Adipose tissue (tissue), 3 donors: Measurements from ENCODE around the gene NEK7. TPM values are rescaled to one million over a fixed set of nuclear protein-coding genes. Genes with fewer than 3 reads are reported as not detected.
"Not testable (repeated sequence)": the region's sequence is repeated elsewhere in the genome, so short reads cannot be mapped to it uniquely, and the experiment has no call there.

ENCODE experiments used
- H3K27ac ChIP-seq: one replicate; pipeline ENCODE4 v1.5.1; 2013; ENCODE audit warnings: low read depth, low read length
- WGBS, 3 donors: extraction: QIAGEN DNeasy Blood & Tissue Kit; methylation state at CpG; one replicate each; pipeline ENCODE4 v1.1.7; 2013; 5-methylcytosine and 5-hydroxymethylcytosine counted together
- polyA plus RNA-seq, 3 donors: library from polyadenylated mRNA; stranded (reverse); fragments of 200-250 nt; gene quantifications; one replicate each; pipeline ENCODE4 v1.2.3, GENCODE V29; 2013
- donor health status: healthy with polysubstance abuse.
- donor health status: Bipolar disorder and iron deficiency.
- donor health status: healthy.

Gene NEK7
- 10 to 100 TPM in 2 of 3 donors, 1 to 10 TPM in 1; 7.6 to 59.0 (median 22.9) TPM for polyA plus RNA-seq

- peak within 1 kb of the TSS; percentile 61 for H3K27ac ChIP-seq
- 0% methylated on average over 48 to 63 of the region's 63 CpGs for WGBS, 3 donors
Measured at GRCh38 chr1:198156745-198157240, at the start of gene NEK7. NEK7 (plus strand) TSS chr1:198156998; CDS start chr1:198232581, 75,583 bp downstream.

GRCh38 chr1:198107091-198107501 is 49.7 kb upstream of the NEK7 start:
- 91 to 97% (median 95%) methylated on average over 2 of the region's 2 CpGs for WGBS, 3 donors

DNA sequence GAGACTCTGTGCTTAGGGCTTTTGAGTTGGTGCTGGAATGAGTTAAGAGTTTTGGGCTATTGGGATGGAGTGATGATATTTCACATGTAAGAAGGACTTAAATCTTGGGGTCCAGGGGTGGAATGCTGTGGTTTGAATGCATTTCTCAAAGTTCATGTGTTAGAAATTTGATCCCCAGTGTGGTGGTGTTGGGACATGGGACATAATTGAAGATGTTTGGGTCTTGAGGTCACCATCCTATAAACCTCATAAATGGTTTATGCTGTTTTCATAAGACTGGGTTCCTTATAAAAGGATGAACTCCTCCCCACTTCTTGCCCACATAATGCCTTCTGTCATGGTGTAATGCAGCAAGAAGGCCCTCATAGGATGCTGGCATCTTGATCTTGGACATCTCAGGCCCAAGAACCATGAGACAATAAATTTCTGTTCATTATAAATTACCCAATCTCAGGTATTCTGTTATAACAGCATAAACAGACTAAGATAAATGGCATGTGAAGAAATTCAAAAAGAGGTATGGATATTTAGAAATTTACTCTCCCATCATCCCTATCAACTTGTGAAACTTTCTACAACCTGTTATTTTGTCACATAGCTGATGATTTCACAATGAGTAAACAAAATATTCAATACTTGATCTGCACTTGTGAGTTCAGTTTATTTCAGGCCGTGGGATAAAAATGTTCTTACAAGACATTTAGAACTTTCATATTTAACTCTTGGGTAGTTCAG is 48.0 kb upstream of the NEK7 start:
- H3K27ac ChIP-seq: no peak overlapping the region
- 43 to 83% (median 83%) methylated on average over 1 of the region's 1 CpG for WGBS, 3 donors

More at GRCh38 chr1:198107091-198107501, 49.7 kb upstream of the NEK7 start:
- no peak overlapping the region for H3K27ac ChIP-seq

GRCh38 chr1:198109371-198109715 is 47.5 kb upstream of the NEK7 start:
- no peak overlapping the region for H3K27ac ChIP-seq

DNA sequence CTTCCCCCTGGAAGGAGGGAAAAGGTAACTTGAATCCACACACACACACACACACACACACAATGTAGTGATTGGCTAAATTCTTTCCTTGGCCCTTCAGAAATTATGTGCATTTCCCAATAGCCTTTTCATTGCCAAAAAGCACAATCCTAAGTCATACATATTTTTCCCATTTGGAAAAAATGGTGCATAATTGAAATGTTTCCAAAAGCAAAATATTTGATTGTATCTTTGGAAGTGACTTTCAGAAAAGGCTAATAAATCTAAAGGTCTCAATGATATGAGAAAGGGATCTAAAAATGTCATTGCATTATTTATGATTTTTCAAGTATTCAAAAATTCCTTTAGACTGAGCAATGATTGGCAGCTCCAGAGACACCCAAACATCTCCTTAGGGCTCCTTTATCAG is 43.5 kb upstream of the NEK7 start:
- H3K27ac ChIP-seq: no peak overlapping the region

DNA sequence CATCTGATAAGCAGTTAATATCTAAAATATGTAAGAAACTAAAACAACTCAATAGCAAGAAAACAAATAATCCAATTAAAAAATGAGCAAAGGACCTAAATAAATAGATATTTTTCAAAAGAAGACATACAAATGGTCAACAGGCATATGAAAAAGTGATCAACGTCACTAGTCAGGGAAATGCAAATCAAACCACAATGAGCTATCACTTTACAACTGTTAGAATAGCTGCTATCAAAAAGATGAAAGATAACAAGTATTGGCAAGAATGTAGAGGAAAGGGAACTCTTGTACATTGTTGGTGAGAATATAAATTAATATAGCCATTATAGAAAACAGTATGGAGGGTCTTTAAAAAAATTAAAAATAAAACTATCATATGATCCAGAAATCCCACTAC is 40.7 kb upstream of the NEK7 start:
- WGBS, 3 donors: 53 to 60% (median 57%) methylated on average over 1 of the region's 1 CpG
- no peak overlapping the region for H3K27ac ChIP-seq

DNA sequence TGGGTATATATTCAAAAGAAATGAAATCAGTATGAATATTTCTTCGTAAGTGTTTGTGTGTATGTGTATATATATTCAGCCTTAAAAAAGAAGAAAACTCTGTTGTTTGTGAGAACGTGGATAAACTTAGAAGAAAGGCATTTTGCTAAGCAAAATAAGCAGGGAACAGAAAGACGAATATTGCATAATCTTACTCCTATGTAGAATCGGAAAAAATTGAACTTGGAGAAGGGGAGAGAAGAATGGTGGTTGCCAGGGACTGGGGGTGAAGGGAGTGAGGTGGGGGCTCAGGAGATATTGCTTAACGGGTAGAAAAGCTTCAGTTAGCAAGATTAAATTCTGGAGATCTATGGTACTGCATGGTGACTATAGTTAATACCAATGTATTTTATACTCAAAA is 40.3 kb upstream of the NEK7 start:
- no peak overlapping the region for H3K27ac ChIP-seq
- WGBS, 3 donors: 78 to 87% (median 85%) methylated on average over 5 of the region's 5 CpGs

DNA sequence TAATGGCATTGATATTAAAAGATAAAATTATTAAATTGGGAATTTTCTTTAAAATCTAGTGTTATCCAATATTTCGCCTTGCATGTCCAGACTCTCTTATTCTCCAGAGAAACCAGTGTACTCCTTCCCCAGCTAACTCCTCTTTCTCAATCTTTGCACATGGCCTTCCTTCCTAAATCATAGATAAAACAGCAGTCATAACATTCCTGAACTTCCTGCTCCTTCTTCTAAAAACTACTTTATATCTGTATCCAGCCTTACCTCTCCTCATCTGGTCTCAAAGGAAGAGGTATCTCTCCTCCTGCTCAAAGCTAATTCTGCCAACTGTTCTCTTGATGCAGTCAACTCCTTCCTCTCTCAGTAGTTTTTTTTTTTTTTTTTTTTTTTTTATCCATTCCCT is 39.5 kb upstream of the NEK7 start:
- 74 to 78% (median 76%) methylated on average over 1 of the region's 1 CpG for WGBS, 3 donors
- no peak overlapping the region for H3K27ac ChIP-seq

GRCh38 chr1:198118134-198118533 is 38.7 kb upstream of the NEK7 start:
- no peak overlapping the region for H3K27ac ChIP-seq
- WGBS, 3 donors: 33 to 53% (median 48%) methylated on average over 2 of the region's 2 CpGs

- 67 to 78% (median 73%) methylated on average over 2 of the region's 2 CpGs for WGBS, 3 donors
- H3K27ac ChIP-seq: no peak overlapping the region
Measured at GRCh38 chr1:198119906-198120305, 36.9 kb upstream of the NEK7 start.

GRCh38 chr1:198121056-198121826 is 35.6 kb upstream of the NEK7 start:
- no peak overlapping the region for H3K27ac ChIP-seq
- 73 to 97% (median 91%) methylated on average over 3 of the region's 3 CpGs for WGBS, 3 donors

DNA sequence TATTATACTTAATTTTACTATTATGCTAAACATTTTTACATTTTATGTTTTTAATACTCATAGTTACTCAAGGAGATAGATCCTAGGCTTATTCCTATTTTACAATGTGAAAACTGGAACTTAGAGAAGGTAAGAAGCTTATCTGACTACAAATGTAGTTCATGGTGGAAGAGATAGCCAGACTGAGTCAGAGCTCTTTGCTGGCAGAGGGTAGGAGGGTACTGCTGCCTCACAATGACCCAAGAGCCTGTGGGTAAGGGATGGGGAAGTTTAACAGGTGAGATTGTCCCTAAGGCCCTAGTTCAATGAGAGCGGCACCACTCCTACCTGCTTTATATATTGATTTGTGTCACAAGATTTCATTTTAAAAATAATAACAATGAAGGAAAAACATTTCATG is 34.1 kb upstream of the NEK7 start:
- WGBS, 3 donors: 91 to 100% (median 100%) methylated on average over 1 of the region's 1 CpG
- no peak overlapping the region for H3K27ac ChIP-seq

- H3K27ac ChIP-seq: no peak overlapping the region
- 44 to 55% (median 49%) methylated on average over 2 of the region's 2 CpGs for WGBS, 3 donors
Measured at GRCh38 chr1:198123133-198123532, 33.7 kb upstream of the NEK7 start.

GRCh38 chr1:198124673-198125072 is 32.1 kb upstream of the NEK7 start:
- 68 to 80% (median 74%) methylated on average over 1 of the region's 1 CpG for WGBS, 3 donors
- H3K27ac ChIP-seq: no peak overlapping the region

DNA sequence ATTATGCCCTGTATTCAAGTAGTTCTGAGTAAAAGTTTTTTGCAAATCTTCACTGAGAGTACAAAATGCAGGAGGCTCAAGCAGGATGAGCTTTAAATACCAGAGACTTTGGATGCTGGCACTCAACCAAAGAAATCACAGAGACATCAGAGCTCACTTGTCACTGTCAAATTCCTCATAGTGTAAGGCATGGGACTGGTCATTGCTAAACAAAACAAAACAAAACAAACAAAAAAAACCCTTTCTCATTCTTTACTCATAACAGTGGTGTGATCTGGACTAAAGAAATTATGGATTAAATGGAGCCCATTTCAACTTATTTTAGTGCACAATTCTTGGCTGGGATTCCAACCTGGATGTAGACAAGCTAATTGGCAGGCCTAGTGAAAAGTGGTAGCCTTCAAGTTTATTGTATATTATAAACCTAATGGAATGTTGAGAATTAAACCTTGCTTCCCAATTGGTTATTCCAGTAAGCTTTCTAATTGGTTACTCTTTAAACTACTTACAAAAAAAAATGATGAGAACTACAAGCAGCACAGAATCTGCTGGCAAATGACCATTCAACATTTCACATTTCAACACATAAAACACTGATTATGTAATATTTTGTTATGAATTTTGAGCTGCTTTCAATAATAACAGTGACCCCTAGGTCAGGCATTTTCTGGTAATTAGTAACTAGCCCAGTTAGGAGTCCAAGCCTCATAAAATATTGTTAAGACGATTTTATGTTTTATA is 30.6 kb upstream of the NEK7 start:
- H3K27ac ChIP-seq: no peak overlapping the region
- 45 to 59% (median 53%) methylated on average over 1 of the region's 1 CpG for WGBS, 3 donors

DNA sequence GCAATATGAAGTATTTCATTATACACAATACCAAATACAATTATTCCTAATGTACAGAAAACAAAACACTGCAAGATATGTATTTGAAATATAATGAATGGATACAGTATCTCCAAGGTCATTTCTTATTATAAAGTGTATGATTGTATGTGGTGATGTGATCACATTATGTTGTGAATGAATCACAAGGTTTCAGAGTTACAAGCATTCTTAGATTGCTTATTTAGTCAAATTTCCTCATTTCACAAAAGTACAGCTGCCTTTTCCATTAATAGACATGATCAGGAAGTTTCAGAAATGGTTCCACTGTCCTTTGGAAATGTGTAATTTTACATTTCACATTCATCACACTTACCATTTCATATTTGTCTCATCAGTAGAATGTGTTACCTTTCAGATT is 28.3 kb upstream of the NEK7 start:
- H3K27ac ChIP-seq: no peak overlapping the region

DNA sequence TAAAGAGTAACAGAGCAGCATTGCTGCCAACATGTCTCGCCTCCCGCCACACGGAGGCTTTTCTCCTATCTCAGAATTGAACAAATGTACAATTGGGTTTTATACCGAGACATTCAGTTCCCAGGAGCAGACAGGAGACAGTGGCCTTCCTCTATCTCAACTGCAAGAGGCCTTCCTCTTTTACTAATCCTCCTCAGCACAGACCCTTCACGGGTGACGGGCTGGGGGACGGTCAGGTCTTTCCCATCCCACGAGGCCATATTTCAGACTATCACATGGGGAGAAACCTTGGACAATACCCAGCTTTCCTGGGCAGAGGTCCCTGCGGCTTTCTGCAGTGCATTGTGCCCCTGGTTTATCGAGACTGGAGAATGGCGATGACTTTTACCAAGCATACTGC is 26.7 kb upstream of the NEK7 start:
- not testable (repeated sequence) for H3K27ac ChIP-seq
- 88 to 93% (median 93%) methylated on average over 11 of the region's 11 CpGs for WGBS, 3 donors

GRCh38 chr1:198132060-198132781 is 24.6 kb upstream of the NEK7 start:
- H3K27ac ChIP-seq: no peak overlapping the region
- 76 to 86% (median 82%) methylated on average over 6 of the region's 6 CpGs for WGBS, 3 donors

DNA sequence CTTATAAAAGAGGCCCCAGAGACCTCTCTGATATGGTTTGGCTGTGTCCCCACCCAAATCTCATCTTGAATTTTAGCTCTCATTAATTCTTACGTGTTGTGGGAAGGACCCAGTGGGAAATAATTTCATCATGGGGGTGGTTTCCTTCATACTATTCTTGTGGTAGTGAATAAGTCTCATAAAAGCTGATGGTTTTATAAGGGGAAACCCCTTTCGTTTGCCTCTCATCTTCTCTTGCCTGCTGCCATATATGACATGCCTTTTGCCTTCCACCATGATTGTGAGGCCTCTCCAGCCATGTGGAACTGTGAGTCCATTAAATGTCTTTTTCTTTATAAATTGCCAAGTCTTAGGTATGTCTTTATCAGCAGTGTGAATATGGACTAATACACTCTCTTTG is 22.5 kb upstream of the NEK7 start:
- H3K27ac ChIP-seq: no peak overlapping the region
- WGBS, 3 donors: 62 to 75% (median 73%) methylated on average over 2 of the region's 2 CpGs
